Nucleus accumbens (tissue), 56 donors: Measurements from ENCODE around the gene SLC25A11.

Source experiments
- DNase-seq, 56 donors: peaks; one replicate each; lab custom pipeline; 2025; lab: John Stamatoyannopoulos, UW

The SLC25A11 gene, protein sequence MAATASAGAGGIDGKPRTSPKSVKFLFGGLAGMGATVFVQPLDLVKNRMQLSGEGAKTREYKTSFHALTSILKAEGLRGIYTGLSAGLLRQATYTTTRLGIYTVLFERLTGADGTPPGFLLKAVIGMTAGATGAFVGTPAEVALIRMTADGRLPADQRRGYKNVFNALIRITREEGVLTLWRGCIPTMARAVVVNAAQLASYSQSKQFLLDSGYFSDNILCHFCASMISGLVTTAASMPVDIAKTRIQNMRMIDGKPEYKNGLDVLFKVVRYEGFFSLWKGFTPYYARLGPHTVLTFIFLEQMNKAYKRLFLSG

DNA sequence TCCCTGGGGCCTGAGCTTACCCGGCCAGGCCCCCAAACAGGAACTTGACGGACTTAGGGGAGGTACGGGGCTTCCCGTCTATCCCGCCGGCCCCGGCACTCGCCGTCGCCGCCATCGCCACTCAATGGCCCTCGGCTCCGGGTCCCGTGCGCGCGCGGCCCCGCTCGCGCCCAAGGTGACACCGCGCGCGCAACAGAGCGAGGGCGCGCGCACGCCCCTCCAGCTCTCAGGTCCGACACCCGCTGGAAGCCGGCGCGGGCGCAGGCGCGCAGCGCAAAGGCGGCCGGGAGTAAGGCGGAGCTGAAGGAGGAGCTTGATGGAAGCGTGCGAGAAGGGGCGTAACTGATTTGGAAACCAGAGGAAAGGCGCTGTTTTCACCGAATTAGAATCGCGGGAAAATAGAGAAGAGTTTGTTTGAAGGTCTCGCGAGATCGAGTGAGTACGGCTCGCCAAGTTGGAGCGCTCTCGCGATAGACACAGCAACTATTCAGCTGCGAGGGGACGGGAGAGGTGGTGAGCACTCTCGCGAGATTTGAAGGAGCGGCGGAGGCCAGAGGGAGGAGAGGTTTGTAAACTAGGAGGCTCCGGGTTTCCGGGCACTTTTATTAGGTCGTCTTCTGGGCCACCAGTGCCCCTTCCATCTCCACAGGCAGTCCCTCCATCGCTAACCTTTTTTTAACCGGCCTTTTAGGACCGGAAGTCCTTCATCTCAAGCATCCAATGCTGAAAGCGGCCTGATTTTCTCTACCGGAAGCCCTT lies at the start of gene SLC25A11, which contains the start of gene RNF167:
Gene SLC25A11, minus strand, starts transcription at position 251 of the 759 bp plus-strand sequence. Its CDS starts 136 bp downstream, at position 115.
Gene RNF167, plus strand, starts transcription at position 473 of the 759 bp plus-strand sequence. CDS start 642 bp downstream, outside the sequence.
- DNase-seq, result peak; percentile 64 to 100 (median 94)

- peak in 4 of 56 donors; percentile 27 to 77 (median 66) for DNase-seq
These were observed 48.1 kb upstream of the SLC25A11 start for GRCh38 chr17:4987767-4988567.

DNA sequence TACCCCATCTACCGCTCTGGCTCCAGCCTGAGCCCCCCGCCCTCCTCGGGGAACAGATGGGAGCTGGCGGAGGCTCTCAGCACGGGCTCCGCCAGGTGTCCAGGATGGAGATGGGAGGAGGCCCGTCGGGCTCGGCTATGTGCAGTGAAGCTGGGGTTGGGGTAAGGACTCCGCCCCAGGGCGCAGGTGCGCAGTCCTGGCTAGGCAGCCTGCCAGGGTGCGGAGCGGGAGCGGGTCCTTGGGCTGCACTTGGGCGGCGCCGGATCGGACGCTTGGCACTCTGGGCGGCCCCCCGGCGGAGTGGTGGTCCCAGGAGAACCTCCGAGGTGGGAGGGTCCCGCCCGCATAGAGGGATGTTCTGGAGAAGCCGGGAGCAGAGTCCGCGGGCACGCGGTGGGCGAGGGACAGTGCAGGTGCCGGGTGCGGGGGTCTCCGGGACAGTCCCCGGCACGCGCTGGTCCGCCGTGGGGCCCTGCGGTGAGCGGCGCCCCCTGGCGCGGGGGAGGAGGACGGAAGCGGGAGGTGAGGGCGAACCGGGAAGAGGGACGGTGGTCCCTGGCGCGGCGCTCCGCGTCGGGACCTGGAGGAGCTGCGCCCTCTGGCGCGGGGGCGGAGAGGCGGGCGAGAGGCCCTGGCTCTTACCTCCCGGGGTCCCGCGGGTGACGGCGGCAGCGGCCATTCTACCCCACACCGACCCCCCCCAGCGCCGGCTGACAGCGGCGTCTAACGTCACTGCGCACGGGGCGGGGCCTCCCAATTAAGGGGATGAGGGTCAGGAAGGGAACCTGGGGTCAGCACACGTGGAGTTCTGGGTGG lies 47.3 kb upstream of the SLC25A11 start, which contains the start of gene CAMTA2:
Gene CAMTA2, minus strand, starts transcription at position 725 of the 816 bp plus-strand sequence. CDS start 1,453 bp downstream, outside the sequence.
- DNase-seq, result peak; percentile 20 to 93 (median 79)

DNA sequence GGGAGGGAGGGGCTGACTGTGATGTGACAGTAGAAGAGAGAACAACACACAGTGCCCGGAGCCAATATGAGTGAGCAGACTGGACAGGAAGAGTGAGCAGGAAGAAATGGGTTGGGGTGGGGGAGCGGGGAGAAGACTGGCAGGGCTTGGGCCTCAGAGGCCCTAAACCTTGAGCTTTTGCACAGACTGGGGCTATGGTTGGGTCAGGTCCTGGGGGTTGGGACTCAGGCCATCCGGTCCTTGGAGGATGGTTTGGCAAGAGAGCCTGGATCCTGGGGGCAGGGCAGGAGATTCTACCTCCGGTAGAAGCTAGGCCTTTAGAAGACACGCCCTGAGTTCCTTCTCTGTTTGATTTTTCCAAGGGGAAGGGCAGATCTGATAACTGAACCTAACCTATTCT lies 46.6 kb upstream of the SLC25A11 start:
- peak in 3 of 56 donors; percentile 7 to 19 (median 10) for DNase-seq

- no peak for DNase-seq
These were observed 42.5 kb upstream of the SLC25A11 start for GRCh38 chr17:4982305-4982704.

DNA sequence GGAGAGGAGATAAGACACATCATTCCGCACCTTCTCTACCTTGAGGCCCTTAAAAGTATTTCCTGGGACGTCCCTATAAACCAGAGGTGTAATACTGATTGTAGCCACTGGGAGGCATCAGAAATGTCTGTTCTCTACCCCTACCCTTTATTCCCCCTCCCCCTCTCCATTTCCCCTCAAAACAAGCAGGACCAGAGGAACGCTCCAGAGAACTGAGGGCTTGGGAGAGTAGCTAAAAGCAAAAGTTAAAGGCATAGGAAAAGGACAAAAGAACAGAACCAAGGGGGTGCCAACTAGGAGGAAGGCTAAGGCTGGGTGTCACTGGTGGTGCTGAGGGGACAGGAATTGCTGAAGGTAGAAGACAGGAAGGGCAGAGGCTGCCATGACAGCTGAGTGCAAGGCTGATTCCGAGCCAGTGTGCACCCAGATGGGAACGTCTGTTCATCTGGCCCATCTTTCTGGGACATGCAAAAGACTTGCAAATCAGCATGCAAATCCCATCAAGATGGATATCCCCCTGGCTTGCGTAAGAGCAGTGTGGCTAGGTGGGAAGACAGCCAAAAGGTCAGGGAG lies 40.9 kb upstream of the SLC25A11 start:
- peak in 6 of 56 donors; percentile 5 to 22 (median 13) for DNase-seq

GRCh38 chr17:4978726-4979125 lies 38.9 kb upstream of the SLC25A11 start:
- DNase-seq, result no peak

DNA sequence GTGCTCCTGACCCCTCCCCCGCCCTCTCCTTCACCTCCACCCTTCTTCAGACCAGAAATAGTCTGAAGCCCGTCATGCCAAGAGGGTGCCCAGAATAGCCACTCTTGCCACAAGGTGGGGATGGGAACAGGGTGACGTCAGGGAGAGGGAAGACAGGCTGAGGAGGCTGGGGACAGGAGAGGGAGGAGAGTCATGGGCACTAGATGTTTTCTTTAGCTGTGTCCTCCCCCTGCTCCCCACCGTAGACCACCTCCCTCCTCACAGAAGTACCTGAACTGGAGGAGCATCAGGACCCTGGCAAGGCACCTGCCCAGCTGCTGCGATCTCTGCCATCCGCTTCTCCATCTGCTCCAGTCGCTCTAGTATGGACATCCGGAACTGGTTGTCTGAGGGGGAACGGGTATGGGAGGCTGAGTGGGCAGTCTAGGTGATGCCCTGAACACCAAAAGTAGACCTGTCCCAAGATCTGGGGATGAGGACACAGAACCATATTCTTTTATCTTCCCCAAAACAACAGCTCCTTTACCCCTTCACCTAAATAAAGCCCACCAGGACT lies 34.3 kb upstream of the SLC25A11 start:
- DNase-seq, result no peak

DNA sequence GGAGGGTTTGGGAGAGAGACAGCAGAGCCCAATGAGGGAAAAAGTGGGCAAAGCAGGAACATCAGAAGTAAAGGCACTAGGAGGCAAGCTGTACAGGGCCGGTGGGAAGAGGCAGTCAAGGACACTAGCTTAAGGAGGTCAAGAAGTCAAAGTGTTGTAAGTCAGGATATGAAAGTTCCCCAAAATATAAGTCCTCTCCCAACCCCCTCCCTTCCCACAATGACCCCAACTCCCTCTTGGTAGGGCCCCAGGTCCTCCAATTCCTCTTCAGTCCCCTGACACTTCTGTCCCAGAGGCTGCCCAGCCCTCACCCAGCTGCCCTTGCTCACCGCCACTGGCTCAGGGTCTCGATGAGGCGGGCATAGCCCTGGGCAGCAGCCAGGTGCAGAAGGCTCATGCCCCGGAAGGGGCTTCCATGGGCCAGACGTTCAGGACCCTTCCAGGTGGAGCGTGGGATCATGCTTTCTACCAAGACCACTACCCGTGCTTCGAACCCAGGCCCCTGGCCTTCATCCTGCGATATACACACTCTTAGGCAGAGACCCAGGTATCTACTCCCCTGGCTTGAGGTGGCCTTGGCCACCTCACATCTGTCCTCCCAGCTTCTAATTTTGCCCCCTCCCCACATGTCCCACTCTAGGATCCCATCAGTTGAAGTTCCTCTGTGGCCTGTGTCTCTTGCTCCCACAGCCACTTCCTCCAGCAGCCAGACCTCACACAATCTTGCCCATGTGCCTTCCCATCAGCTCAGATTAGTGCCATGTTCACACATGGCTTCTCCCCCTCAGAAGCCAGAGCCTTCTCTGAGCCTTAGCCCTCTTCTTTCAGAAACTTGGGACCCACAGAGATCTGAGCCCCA lies 33.6 kb upstream of the SLC25A11 start:
- DNase-seq, result no peak

- no peak for DNase-seq
These were observed 32.9 kb upstream of the SLC25A11 start for GRCh38 chr17:4972752-4973151.

DNA sequence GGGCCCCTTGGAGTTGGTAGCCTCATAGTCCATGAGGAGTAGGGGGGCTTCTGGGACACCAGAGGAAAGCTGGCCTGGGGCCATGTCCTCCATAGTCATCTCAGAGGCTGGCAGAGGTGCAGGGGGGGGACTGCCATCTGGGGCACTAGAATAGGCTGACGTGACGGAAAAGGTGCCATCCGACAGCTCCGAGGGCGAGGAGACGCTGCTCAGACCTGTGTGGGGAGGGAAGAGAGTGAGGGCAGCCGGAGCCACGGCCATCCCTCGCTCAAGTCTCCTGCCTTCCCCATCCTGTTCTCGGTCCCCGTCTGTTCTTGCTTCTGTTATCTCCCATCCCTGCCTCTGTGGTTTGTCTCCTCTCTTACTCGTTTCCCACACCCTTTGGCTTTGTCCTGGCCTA lies 32.5 kb upstream of the SLC25A11 start:
- no peak for DNase-seq

GRCh38 chr17:4971826-4972225 lies 32.0 kb upstream of the SLC25A11 start:
- no peak for DNase-seq

DNA sequence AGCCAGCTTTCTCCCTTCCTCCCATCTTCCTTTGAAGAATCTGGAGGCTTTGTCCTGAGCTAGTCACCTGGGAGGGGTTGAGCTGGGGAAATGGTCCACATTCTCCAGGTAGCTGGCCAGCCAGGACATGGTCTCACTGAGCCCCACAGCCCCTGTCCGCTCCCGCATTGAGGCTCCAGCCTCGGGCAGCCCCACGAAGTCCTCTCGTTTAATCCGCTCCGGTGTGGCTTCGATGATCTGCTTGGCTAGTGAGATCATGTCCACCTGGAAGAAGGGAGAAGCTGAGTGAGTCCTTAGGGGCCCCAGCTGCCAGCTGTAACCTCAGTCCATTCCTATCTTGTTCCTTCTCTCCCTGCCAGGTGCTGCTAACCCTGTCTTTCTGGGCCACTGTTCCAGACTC lies 30.4 kb upstream of the SLC25A11 start:
- no peak for DNase-seq

DNA sequence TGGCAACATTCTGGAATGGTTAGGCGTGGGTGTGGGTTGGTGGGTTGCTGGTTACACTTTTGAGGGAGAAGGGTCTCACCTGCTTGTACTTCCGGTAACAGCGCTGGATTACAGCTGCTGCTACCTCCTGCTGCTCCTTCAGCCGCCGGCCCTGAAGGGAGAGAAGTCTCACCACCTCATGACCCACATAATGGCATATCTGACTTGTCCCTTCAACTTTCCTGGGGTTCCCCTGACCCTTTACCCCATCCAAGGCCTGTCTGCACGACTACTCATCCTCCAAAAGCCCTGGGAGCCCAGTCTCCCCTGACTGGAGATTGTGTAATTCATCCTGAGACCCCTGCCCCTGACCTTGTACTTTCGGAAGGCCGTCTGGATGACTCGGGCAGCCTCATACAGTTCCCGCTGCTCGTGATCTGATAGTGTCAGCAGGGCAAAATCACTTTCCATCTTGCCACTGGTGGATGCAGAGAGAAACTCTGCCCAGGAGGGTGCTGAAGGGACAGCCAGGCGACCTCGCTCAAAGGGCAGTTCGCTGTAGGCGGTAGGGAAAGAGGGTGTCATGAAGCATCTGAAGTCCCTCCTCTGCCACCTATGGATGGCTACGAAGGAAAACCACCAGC lies 29.8 kb upstream of the SLC25A11 start:
- DNase-seq, result no peak

DNA sequence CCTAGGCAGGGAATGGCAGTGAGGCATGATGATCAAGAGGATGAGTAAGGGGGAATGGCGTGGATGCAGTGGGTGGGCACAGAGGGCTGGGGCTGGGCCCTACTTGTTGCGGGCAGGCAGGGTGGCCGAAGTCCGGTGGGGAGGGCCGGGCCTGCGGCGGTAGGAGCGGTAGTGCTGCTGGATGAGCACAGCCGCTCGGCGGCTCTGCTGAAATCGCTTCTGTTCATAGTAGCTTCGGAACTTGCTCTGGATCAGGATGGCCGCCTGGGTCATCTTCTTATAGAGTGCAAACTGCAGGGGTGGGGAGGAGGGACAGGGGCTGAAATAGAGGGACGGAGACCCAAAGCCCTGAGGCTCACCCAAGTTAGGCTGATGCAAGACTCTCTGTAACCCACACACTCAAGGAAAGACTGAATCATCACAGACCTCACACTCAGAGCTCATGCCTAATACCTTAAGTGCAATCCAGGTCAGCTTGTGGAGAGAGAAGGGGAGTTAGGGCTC lies 29.3 kb upstream of the SLC25A11 start:
- DNase-seq, result peak in 3 of 56 donors; percentile 15 to 37 (median 17)

DNA sequence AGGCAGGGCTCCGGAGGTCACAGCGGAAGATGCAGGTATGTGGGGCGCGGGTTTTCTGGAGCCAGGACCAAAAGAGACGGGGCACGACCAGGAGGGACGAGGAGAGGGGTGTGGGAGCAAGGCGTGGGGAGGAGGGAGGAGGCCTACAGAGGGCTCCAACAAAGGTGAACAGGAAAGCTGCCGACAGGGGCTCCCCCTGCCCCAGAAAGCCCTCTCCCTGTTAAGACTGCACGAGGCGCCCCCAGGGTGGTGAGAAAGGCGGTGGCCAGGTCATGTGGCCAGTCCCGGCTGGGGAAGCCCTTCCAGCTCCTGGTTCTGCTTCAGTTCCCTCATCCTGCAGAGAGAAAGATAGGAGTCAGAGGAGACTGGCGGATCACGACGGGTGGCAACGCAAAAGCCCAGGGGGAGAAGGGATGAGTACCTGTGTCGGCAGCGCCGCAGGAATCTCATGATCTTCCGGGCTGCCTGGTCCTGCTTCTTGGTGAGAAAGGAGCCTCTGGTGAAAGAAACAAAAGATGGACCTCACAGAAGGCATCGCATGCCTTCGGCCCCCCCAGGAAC lies 28.7 kb upstream of the SLC25A11 start:
- peak in 9 of 56 donors; percentile 15 to 48 (median 39) for DNase-seq
